GM13977 (cell line): ENCODE measurements around the gene POLR1H.

ENCODE experiments used
- DNase-seq: peaks from one replicate; pipeline ENCODE4 v3.0.0; 2012; ENCODE audit warnings: low spot score
- in situ Hi-C: fragments of 300-500 bp; cut with MboI; formaldehyde crosslinking; loops from one replicate; pipeline ENCODE4 v1.12.0; 2022; ENCODE audit warnings: low sequenced_read_pairs, low pct_unique_long_range_greater_than_20kb, mixed read lengths, inconsistent platforms; ENCODE audit not compliant: unreplicated experiment
- TF ChIP-seq, protein P1 (sequence below): IDR thresholded peaks from 2 replicates; pipeline ENCODE4 v1.5.1; 2012; ENCODE audit warnings: mild to moderate bottlenecking, control low read depth; ENCODE audit not compliant: insufficient read depth; ENCODE audit errors: extremely low read depth, missing control alignments

The POLR1H gene

DNA sequence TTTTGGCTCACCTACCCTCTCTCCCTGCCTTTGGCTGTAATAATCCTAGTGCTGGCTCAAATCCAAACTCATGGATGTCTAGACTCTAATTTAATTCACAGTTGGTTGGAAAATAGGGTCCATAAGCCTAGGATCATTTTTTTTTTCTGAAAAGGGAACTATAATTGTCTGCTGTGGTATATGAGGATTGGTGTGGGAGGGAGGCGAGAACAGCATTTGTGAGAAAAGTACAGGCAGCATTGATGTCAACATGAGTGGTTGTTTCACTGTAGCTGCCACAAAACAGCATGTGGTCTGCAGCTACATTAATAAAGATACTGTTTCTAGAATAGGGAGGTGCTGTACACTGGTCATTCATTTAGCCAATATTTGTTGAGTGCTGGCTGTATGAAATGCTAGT lies 18.6 kb upstream of the POLR1H start:
- TF ChIP-seq, protein P1, sequence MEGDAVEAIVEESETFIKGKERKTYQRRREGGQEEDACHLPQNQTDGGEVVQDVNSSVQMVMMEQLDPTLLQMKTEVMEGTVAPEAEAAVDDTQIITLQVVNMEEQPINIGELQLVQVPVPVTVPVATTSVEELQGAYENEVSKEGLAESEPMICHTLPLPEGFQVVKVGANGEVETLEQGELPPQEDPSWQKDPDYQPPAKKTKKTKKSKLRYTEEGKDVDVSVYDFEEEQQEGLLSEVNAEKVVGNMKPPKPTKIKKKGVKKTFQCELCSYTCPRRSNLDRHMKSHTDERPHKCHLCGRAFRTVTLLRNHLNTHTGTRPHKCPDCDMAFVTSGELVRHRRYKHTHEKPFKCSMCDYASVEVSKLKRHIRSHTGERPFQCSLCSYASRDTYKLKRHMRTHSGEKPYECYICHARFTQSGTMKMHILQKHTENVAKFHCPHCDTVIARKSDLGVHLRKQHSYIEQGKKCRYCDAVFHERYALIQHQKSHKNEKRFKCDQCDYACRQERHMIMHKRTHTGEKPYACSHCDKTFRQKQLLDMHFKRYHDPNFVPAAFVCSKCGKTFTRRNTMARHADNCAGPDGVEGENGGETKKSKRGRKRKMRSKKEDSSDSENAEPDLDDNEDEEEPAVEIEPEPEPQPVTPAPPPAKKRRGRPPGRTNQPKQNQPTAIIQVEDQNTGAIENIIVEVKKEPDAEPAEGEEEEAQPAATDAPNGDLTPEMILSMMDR: no peak

DNA sequence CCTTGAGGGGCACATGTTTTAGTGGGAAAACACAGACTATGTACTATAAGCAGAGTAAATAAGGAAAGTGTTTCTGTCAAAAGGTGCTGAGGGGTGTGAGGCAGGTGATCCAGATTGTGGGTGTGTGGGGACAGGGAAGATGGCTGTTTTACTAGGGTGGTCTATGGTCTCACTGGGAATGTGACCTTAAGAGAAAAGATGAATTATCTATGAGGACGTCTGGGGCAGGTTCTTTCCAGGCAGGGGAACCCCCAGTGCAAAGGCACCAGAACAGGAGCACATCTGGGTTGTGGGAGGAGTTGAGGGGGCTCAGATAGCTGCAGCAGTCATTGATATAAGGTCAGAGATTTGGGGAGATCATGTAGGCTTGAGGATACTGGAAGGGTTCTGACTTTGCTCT lies 18.2 kb upstream of the POLR1H start:
- TF ChIP-seq, protein P1: no peak
- in situ Hi-C loops: no loop called here
- DNase-seq: peak; percentile 28

More for the DNA sequence above, 18.6 kb upstream of the POLR1H start:
- in situ Hi-C loops: no loop called here
- DNase-seq: peak; percentile 21

DNA sequence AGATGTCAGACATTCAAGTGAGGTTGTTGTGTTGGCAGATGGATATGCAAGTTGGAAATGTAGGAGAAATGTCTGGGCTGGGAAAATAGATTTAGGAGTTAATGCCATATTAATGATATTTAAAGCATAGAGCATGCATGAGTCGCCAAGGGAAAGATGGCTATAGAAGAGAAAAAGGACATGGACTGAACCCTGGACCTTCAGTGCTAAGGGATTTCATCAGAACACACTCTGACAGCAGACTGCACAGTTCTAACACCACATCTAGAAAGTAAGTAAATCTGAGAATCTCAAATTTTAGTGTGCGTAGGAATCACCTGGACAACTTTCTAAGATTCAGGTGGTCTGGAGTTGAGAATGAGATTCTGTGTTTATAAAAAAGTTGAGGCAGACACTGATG lies 17.3 kb upstream of the POLR1H start:
- DNase-seq: no peak
- in situ Hi-C loops: no loop called here
- TF ChIP-seq, protein P1: no peak

DNA sequence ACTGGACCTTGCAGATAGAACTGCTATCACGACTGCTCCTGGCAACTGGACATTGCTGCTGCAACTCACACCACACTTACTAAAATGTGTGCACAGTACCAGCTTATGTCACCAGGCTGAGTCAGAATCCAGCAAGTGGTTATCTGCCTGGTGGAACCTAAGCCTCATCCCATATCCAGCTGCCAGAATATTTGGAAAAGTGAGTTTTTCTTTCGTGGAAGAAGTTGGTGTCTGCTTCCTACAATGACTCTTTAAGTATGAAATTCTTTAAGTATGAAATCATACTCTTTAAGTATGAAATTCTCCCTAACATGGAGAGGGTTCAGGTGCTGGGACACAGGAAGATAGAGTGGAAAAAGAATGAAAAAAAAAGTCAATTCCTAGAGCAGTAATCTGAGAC lies 16.4 kb upstream of the POLR1H start:
- in situ Hi-C loops: no loop called here
- DNase-seq: no peak
- TF ChIP-seq, protein P1: no peak

DNA sequence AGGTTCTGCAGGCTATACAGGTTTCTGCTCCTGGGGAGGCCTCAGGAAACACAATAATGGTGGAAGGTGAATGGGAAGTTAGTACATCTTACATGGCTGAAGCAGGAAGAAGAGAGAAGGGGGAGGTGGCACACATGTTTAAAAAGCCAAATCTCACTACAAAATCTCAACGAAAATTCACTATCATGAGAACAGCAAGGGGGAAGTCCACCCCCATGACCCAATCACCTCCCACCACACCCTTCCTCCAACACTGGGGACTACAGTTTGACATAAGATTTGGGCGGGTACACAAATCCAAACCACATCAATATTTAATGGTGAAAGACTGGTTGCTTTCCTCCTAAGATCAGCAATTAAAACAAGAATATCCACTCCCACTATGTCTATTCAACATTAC lies 13.8 kb upstream of the POLR1H start:
- no peak for DNase-seq
- in situ Hi-C loops: no loop called here
- TF ChIP-seq, protein P1: no peak

DNA sequence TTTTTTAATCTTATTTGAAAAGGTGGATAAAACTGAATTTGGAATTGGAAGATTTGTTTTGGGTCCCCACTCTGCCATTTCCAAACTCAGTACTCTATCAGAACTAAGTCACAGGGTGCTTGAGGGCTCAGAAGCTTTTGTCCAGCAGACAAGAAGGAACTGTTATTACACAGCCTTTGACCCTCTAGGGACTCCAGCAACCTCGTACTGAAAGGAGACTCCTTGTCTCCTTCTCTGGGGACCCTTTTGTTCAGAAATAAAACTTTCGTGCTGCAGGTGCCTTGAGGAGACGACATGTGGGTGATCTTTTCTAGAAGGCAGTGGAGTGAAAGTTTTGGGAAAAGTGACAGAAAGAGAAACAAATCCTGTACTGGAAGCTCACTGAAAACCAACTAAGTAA lies 7.4 kb upstream of the POLR1H start:
- in situ Hi-C loops: no loop called here
- DNase-seq: no peak
- TF ChIP-seq, protein P1: no peak

DNA sequence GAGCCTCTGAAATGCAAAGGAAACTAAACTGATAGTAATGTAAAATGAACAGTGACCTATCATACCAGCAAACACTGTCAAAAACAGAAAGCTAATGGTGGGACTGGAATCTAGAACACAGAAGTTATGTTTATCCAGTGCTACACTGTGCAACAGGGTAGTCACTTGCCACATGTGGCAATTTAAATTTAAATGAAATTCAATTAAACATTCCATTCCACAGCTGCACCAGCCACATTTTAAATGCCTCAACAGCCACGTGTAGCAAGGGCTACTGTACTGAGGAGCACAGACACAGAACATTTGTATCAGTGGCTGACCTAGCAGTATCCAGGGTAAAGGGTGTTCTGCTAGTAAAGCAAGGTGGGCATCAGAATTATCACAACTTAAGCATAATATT lies 5.6 kb upstream of the POLR1H start:
- in situ Hi-C loops: no loop called here
- TF ChIP-seq, protein P1: no peak

More for the DNA sequence above, 5.6 kb upstream of the POLR1H start:
- DNase-seq: no peak
